GM13976 (cell line): ENCODE measurements around the gene R3HDM1.

Source experiments
- DNase-seq: peaks from one replicate; pipeline ENCODE4 v3.0.0; 2012; ENCODE audit warnings: low spot score
- in situ Hi-C: fragments of 300-500 bp; cut with MboI; formaldehyde crosslinking; loops from one replicate; pipeline ENCODE4 v1.12.0; 2022; ENCODE audit warnings: low sequenced_read_pairs, mixed read lengths, inconsistent platforms; ENCODE audit not compliant: unreplicated experiment
- TF ChIP-seq, protein P1 (sequence below): IDR thresholded peaks from 2 replicates; pipeline ENCODE4 v1.5.1; 2012; ENCODE audit warnings: borderline replicate concordance, mild to moderate bottlenecking; ENCODE audit not compliant: insufficient read depth; ENCODE audit errors: extremely low read depth, missing control alignments, control extremely low read depth

Gene R3HDM1

DNA sequence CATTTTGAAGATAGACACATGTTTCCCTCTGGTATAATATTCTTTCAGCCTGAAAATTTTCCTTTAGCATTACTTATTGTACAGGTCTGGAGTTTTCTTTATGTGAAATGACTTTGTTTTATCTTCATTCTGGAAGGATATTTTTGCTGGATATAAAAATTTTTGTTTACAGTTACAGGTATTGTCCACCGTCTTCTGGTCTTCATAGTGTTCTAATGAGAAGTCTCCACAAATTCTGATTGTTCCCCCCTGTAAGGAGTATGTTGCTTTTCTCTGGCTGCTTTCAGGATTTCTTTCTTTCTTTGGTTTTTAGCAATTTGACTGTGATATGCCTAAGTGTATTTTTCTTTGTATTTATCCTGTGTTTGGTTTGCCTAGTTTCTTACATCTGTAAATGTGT, 225.4 kb downstream of the R3HDM1 start:
- no peak for DNase-seq

DNA sequence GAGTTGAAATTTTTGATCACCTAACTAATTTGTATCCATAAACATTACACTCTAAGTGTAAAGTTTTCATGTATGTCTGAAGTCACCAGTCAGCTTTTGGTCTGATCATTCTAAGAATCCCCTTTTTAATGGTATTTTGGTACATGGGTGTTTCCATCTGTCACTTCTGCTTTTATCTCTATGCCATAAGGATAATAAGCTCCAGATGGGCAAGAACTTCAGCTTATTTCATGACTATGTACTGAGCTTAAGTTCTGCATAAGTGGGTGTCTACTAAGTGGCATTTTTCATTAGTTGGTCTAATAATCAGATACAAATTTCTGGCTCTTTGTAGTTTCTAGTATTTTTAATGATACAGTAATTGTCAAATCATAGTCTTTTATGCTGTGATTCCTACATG, 230.7 kb downstream of the R3HDM1 start:
- in situ Hi-C loops = no loop called here
- no peak for DNase-seq
- TF ChIP-seq, protein P1, sequence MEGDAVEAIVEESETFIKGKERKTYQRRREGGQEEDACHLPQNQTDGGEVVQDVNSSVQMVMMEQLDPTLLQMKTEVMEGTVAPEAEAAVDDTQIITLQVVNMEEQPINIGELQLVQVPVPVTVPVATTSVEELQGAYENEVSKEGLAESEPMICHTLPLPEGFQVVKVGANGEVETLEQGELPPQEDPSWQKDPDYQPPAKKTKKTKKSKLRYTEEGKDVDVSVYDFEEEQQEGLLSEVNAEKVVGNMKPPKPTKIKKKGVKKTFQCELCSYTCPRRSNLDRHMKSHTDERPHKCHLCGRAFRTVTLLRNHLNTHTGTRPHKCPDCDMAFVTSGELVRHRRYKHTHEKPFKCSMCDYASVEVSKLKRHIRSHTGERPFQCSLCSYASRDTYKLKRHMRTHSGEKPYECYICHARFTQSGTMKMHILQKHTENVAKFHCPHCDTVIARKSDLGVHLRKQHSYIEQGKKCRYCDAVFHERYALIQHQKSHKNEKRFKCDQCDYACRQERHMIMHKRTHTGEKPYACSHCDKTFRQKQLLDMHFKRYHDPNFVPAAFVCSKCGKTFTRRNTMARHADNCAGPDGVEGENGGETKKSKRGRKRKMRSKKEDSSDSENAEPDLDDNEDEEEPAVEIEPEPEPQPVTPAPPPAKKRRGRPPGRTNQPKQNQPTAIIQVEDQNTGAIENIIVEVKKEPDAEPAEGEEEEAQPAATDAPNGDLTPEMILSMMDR = no peak

More for the DNA sequence above, 225.4 kb downstream of the R3HDM1 start:
- TF ChIP-seq, protein P1 = no peak
- in situ Hi-C loops = no loop called here

DNA sequence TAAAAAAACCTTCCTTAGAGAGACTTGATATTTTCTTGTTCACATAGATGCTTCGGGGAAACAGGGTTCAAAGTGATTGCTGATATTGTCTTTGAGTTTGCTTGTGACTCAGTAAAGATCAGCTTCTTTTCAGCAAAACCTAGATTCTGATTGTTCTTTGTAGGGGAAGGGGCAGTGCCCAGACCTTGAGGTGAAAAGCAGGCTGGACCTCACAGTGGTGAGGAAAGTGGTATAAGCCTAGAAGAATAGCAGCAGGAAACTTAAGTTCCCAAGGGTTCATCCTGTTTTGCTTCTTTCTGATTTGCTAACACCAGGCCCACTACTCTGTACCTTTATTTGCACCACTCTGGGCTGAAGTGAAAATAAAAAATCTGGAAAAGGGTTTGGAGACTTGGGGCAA, 231.2 kb downstream of the R3HDM1 start:
- TF ChIP-seq, protein P1 = no peak
- no peak for DNase-seq
- in situ Hi-C loops = no loop called here

DNA sequence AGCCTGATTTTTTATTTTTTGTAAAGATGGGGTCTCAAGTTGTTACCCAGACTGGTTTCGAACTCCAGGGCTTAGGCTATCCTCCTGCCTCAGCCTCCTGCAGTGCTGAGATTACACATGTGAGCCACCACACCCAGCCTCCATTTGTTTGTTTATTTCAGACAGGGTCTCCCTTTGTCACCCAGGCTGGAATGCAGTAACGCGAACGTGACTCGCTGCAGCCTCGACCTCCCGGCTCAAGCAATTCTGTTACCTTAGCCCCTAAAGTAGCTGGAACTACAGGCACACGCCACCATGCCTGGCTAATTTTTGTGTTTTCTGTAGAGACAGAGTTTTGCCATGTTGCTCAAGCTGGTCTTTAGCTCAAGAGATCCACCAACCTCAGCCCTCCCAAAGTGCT, 237.6 kb downstream of the R3HDM1 start:
- in situ Hi-C loops = no loop called here
- TF ChIP-seq, protein P1 = no peak
- DNase-seq = no peak

DNA sequence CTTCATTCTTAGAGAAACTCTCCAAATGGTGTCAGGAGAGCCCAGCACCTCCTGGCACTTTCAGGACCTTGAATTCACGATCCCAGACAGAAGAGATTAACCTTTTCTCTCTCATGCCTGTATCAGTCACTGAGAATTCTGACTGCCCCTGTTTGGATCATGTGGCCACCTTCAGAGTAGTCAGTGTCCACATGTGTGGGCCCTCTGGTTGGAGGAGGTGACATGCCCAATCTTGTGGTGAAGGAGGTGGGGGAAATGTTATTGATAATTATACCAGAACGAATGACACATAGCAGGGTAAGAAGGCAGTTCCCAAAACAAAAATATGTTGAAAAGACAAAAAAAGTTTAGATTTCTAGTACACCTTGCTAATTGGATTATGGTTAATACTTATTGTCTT, 242.0 kb downstream of the R3HDM1 start:
- in situ Hi-C loops = no loop called here
- no peak for DNase-seq
- TF ChIP-seq, protein P1 = no peak

DNA sequence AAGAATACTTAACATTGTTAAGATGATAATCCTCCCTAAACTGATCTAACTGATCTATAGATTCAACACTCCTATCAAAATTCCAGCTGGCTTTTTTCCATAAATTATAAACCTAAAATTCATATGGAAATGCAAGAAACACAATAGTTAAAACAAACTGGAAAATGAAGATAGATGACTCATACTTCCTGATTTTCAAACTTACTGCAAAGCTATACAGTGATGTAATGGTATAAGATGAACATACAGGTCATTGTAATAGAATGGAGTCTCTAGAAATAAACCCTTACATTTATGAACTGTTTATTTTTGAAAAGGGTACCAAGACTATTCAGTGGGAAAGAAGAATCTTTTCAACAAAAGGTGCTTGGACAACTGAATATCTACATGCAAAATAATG, 242.6 kb downstream of the R3HDM1 start:
- no peak for DNase-seq
- in situ Hi-C loops = no loop called here
- TF ChIP-seq, protein P1 = no peak
